ENCODE data around the gene KCNIP2.

The KCNIP2 gene

DNA sequence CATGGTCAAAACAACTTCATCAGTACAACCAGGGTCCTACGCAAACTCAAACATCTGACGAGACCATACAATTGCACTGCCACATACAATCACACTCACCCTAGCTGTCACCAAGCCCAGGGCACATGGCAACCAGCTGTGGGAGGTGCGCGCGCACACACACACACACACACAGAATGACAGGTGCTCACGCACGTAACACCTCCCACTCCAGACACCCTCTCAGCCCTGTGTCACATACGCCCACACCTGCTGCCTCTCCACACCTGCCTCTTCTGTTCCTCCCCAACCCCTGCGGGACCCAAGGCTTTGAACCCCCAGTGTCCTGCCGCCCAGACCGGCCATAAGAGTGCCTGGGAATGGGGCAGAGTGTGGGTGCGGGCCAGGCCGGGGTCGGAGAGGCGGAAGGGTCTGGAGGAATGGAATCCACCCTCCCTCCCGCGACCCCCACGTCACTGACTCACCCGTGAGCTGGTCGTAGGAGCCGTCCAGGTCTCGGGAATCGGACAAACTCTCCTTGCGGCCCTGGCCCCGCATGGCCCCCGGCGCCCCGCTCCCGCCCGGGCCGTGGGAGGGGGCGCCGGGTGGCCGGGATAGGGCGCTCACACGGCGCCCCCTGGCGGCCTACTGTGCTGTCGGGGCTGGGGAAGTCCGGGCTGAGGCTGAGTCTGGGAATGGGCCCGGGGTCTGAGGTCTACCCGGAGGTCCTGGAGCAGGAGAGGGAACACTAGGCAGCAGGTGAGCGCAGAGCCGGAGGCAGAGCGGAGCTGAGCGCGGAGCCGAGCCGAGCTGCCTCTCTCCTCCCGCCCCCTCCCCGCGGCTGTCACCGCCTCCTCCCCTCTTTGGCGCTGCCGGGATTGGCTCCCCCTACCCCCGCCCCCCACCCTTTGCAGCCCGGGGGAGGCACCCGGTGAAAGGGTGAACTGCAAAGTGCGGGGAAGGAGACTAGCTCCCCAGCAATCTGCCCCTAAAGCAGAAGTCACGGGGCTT, at the start of gene KCNIP2:
KCNIP2 (minus strand) TSS at position 769 of the 990 bp plus-strand sequence; CDS start at position 537, 232 bp downstream.
- FAIRE-seq (no peak), DNase-seq (ENCODE audit: insufficient read length, low spot score) (no peak)

DNA sequence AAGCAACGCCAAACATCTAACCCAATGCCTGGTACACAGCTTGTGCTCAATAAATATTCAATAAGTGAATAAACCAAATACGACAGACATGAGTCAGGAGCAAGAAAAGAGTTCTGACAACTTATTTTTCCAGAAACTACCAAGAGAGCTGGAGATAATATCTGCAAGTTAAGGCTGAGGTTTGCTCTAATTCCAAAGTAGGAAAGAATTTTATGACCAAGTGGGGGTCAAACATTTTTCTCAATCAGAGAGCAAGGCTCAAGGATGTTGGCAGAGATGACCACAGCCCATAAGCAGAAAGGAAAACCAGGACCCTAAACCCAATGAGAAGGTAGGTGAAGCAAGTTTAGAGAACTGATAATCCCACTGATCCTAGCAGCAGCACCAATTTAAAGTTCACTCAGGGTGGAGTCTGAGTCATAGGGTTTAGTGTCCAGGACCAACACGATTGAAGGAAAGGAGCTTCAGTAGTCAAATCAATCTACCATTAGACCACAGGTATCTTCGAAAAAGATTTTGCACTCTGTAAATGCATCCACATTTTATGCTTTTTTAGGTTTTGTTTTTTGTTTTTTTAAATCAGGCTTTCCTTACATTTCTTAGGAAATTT, 49.3 kb upstream of the KCNIP2 start:
- DNase-seq (ENCODE audit: insufficient read length, low spot score) (no peak), FAIRE-seq (no peak)

DNA sequence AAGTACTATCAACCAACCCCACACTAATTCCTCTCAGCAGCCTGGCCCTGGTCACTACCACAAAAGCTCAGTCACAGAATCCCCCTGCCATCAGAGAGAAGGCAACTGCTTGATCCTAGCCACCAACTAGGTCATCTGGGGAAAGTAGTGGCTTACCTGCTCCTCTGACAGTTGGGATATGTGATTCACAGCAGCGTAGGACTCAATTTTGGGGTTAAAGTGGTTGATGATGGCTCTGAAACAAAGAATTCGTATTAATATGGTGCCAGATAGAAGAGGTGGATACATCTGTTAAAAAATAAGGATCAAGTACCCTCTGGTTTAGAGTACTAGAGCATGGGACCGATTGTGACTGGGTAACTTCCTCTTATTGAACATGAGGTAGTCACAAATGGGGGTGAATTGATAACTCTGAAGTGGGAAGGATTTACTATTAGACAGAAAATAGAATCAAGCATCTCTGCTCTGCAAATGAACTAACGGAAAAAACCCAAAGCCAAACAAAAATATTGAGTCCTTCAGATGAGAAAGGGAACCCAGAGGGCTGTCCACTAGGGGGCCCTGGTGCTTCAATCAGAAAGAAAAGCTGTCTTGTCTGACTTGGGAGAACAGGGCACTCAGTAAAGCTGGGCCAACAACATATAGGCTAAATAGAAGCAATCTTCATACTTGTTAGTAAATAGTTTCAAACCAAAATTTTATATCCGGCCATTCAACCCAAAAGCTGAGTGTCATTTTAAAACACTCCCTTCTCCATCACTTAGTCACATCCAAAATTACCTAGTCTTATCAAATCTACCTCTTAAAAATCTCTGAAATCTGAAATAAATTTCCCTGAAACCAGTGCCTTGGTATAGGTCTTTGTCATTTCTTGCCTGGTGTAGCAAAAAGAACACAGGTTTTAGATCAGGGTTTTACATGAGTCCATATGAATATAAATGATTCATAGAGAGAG, 45.9 kb upstream of the KCNIP2 start:
- no peak for FAIRE-seq

DNA sequence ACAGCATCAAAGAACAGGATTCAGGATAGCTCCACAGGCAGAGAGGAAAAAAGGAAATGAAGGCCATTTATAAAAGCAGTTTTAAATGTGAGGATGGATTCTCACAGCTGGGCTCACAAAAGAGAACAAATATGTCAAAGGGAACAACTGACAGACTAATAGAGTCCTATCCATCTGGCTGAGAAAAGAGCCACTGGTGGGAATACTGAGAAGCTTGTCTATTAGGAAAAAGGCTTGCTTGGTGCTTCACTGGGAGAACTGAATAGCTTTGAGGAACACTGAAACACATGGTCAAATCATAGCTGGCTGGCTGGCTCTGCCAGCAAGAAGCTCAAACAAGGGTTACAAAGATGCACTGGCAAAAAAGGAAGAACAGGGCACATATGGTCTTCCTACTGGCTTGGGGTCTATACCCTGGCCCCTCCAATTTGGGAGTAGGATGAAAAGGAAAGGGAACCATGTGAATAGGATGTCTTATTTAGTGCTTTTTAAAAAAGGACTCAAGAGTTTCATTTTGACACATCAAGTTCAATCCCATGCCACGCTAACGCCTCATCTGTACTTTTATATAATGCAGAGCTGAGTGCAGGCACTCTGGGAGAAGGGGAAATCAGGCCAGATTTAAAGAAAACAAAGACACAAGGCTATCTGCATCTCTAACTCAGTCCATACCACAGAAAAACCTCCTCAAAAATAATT, 44.8 kb upstream of the KCNIP2 start:
- DNase-seq (ENCODE audit: insufficient read length, low spot score) (no peak), FAIRE-seq (no peak)

More for the DNA sequence above, 45.9 kb upstream of the KCNIP2 start:
- peak; percentile 69 for DNase-seq (ENCODE audit: insufficient read length, low spot score)

DNA sequence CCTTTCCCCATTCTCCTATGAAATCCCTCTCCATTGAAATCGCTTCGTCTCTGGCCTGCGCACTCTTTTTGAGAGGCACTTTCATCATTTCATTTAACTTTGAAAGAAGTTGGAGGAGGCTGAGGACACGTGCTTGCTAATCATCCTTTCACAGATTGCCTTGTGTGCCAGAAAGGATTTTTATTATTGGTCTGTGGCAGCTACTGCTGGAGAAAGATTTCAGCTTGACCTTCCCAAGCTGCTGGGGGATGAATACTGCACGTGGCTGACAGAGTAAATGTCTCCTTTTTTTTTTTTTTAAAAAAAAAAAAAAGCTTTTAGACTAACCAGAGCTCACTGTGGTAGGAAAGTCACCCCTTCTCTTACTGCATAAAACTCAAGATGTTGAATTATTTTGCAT, 44.2 kb upstream of the KCNIP2 start:
- FAIRE-seq (no peak), DNase-seq (ENCODE audit: insufficient read length, low spot score) (no peak)

DNA sequence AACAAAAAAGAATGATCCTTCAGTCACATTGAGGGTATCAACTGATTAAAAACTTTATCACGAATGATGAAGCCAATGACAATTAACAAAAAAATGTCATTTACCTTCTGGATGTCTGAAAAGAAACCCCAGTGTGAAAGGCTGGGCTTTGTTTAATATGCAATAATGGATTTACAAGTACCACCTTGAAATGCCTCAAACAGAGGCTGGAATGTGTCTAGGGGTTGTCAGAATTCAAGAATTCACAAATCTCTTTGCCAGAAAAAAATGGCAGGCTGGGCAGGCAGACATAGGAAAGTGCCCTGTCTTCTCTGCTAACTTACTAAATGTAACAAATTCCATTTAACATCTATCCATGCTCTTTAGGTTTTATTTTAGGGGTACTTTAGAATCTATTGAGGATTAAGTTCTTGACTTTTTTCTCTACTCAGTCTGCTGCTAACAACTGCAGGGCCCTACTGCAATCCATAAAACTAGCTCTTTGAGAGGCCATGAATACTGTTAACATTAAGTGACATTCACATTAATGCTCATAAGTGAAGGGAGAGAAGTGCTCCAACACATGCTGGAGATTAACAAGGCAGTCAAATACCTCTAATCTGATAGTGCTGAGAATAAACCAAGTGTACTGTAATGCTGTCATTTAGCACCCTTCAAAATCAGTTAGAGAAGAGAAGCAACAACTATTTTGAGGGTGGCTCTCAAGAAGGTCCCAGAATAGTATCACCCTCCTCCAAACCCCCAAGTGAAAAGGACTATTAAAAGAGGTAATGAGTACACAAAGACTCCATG, 43.1 kb upstream of the KCNIP2 start:
- DNase-seq (ENCODE audit: insufficient read length, low spot score) (no peak), FAIRE-seq (no peak)

DNA sequence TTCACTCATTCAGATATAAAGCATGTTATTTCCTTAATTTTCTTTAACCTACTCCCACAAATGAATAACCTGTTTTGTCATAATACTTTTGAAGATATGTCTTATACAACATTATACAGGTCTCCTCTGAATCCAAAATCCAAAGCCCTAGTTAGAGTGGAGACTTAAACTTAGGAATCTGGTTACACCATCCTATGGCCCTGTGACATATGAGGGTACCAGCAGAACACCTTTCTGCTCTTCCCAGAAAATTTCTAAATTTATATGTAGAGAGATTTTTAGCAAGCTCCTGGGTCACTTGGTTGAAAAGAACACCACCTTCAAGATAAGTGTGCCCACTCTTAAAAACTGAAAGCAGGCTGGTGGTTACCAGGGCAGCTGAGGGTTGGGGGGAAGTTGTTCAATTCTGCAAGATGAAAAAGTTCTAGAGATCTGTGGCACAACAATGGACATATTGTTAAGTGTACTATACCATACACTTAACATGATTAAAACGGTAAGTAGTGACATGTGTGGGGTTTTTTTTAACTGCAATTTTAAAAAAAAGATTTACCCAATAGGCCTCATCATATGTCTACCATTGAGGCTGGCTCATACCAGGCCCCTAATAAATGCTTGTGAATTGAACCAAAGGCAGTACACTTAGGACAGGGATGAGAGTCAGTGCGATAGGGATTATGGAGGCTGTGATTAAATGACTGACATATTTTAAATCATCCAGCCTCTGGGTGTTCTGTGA, 37.6 kb upstream of the KCNIP2 start:
- no peak for FAIRE-seq

DNA sequence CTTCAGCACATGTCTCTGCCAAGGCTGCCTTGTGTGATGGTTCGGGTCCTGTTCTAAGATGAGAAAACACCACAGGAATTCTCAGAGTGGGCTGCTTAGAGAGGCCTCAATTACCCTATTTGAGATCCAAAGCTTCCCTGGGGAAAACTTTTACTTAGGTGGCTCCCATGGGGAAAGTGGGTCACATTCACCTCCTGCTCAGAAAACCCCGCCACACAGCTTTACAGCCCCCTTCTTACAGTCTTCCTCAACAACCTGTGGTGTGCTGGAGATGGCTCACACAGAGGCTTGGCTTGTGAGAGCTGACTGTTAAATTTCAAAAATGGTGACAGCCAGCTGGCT, 36.6 kb upstream of the KCNIP2 start:
- no peak for FAIRE-seq

More for the DNA sequence above, 37.6 kb upstream of the KCNIP2 start:
- no peak for DNase-seq (ENCODE audit: insufficient read length, low spot score)

DNA sequence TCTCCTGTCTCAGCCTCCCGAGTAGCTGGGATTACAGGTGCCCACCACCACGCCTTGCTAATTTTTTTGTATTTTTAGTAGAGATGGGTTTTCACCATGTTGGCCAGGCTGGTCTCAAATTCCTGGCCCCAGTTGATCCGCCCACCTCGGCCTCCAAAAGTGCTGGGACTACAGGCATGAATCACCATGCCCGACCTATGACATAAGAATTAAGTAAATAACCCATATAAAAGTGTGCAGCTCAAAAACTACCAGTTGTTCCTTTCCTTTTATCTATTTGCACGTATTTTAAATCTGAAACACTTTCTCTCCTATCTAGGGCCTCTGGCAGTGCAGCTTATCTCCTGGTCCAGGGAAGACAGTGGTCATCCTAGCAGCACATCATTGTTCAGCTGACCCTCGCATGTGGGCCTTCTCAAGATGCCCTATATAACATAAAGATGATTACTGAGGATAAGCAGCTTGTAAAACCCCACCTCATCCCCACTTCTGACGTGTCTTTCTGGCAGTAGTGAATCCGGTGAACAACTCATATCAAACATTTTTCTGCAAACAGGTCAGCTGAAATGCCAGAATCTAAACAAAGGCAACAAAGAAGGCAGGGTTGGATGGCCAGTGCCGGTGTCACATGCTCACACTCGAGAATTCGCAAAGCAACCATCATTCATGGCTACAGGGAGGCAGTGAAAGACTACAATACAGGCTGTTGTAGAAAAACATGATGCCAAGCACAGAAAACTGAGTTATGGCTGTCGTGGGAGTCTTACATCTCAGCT, 36.0 kb upstream of the KCNIP2 start:
- DNase-seq (ENCODE audit: insufficient read length, low spot score) (peak; percentile 37), FAIRE-seq (no peak)

More for the DNA sequence above, 36.6 kb upstream of the KCNIP2 start:
- DNase-seq (ENCODE audit: insufficient read length, low spot score), result no peak

DNA sequence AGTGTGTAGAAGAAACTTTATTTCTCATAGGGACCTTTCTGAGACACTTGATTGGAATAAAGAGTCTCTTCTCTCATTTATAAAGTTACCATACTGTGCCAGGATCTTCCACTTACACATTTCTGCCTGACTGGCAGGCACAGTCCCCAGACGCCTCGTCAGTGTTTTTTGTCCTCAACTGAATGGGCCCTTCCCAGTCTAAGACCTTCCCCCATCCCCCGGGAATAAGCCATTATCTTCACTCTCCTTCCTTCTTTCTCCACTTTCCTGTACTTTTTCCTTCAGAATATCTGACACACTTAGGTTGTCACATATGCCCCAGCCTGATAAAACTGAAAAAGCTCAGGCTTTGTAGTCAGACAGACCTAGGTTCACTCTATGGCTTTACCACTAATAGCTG, 35.3 kb upstream of the KCNIP2 start:
- no peak for FAIRE-seq
- DNase-seq (ENCODE audit: insufficient read length, low spot score), result no peak

DNA sequence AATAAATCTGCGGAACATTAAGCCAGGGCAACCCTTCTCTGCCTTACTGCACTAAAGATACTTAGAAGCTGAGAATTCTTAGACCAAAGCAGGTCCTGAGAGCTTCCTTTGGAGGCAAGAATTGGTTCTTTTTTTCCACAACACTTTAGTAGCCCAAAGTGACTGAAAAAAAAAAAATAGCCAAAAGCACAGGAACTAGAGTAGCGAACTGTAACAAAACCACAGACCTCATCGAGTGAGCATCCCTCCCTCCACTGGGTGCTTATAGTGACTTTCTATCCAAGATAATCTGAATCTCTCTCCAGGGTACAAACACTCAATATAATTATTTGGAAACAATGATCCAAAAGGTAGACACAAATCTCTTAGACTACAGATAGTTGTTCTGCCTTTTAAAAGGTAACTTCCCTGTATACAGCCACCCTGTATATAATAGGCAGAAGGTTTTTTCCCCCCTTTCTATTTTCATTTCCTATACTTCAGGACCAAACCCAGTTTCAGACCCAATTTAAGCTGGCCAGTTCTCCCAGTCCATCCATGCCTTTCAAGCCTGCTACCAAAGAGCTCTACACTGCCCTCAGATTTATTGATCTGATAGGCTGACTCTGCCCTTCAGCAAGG, 31.6 kb upstream of the KCNIP2 start:
- FAIRE-seq, result no peak
- no peak for DNase-seq (ENCODE audit: insufficient read length, low spot score)

DNA sequence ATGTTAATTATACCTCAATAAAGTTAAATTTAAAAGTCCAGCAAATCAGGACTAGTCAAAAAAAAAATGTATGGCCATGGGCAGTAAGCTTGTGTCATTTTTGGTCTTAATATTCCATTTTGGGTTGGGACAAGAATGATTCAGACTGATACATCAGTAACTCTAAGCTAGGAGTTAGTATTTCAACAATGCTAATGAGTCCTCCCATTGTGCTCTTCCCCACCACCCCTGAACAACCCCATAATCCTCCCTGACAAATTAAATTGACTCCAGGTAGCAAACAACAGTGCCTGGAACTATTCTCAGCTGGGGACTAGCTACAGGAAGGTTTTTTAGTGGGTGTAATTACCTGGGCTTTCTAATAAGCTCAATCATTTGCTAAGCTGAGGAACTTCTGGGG, 30.7 kb upstream of the KCNIP2 start:
- FAIRE-seq (no peak), DNase-seq (ENCODE audit: insufficient read length, low spot score) (no peak)

DNA sequence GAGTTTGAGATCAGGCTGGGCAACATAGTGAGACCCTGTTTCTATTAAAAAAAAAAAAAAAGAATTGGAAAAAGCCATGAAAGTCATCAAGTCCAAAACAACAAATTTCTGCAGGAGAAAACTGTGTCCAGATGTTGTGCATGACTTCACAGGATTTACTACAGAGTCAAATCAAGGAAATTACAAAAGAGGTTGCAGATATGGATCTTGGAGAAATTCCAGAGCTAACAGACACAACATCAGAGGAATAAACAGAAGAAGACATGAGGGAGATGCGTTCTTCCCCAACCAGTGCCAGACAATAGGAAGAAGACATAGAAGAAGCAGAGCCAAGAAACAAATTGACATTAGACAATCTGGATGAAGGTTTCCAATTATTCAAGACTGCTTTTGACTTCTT, 24.3 kb upstream of the KCNIP2 start:
- no peak for DNase-seq (ENCODE audit: insufficient read length, low spot score)
- no peak for FAIRE-seq

DNA sequence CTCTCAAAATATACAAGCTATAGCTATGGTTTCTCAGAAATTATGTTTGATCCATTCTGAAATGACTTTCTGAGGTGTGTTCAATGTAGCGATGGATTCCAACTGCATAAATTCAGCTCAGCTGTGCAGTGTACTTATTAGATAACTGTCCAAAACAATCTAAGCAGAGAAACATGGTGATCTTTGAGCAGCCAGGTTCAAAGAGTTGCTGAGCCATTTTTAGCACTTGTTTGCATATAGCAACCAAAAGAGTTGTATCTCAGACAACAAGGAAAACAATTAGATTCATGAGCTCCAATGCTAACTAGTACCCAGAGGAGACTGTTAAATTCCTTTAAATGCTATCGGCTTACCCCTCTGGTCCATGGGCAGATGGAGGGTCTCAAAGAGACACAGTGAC, 15.9 kb upstream of the KCNIP2 start:
- DNase-seq (ENCODE audit: insufficient read length, low spot score), result no peak
- no peak for FAIRE-seq

DNA sequence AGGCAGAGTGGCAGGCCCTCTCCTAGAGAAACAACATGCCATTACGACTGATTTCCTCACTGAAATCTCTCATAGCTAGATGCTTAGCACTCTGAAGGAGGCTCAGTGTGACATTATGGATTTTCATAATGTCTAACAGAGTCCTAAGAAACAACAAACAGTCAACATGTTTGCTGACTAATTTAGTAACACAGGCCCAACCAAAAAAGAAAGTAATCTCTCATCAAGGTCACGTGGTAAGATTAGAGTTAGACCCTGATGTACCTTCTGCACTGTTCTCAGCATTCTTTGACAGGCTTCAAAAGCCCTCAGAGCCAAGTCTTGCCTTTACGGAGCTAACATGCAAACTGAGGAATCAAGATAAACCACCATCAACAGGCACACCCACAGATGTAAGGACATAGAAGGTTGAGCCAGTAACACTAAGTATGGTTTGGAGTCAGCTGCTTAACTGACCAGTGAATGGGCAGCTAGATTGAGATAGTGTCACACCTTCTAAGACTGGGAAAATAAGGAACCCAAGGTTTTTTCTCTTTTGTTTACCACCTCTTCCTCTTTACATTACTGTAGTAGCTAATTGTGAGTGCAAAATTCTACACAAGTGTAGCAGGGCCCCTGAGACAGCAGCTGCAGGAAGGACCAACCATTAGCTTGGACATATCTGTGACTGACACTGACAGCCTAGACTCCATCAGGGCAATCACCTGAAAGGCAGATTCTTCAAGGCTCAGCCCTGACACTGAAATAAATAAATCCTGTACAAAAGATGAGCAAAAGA, 15.3 kb upstream of the KCNIP2 start:
- DNase-seq (ENCODE audit: insufficient read length, low spot score) (no peak), FAIRE-seq (no peak)

DNA sequence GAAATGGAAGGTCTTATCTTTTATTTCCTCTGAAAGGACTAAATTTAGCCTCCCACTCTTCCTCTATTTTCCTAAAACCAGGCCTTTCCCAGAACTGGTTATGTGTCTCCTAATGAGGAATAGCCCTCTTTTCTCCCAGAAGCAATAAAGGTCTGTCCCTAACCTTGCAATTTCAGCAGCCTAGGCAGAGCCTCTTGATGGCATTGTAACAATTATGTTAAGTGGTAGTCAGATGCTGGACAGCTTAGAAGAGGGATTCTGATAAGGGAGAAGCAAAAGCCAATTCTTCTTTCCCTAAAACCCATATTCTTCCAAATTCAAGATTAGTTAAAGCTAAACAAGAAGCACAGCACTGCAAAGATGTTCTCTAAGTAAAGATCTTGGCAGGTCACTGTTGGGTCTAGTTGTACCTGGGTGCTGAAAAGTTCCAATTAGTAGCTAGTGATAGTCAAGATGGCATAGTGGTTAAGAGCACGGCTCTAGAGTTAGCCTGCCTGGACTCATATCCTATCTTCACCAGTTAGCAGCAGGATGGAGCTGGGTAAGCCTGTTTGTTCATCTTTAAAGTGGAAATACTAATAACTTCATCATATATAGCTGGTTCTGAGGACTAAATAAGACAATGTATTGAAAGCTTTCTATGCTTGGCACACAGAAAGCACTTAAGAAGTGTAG, 14.3 kb upstream of the KCNIP2 start:
- FAIRE-seq (no peak), DNase-seq (ENCODE audit: insufficient read length, low spot score) (no peak)
